ENCODE results near the gene MMP19.

DNA sequence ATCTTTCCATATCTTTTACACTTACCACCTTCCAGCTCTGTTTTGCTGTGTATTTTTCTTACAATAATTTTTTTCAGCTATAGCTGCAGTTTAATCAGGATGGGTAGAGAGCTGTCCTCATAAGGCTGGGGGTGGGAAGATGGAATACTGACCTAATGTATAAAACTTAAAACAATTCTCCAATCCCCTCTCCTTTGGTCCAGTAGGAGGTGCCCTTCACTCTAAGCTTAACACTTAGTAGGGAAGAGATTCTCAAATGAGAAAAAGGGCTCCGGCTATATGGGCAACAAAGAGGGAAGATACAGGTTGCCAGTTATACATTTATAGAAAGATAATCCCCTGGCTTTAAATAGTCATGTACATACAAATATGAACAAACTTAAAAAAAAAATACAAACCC, 22.1 kb downstream of the MMP19 start:
- no peak for TF ChIP-seq CTCF (IDR thresholded peaks at IDR 0.05)
- TF ChIP-seq EZH2 (IDR thresholded peaks at IDR 0.05; ENCODE audit: borderline replicate concordance, insufficient read depth, low read depth, low read length, poor library complexity, severe bottlenecking) = no peak
